OCI-LY7 (cell line): ENCODE data around the gene GM2A. TPM values are rescaled to one million over a fixed set of nuclear protein-coding genes. Genes with fewer than 3 reads are reported as not detected.
A peak's percentile ranks its signal among the peaks of the same experiment; 100 is the strongest.

Source experiments
- BruUV-seq: library from RNA; stranded (reverse); fragments of 400-500 nt; replicated peaks from 2 replicates; lab custom pipeline; 2021; lab: Mats Ljungman, UMichigan
- CTCF ChIA-PET: fragments of 300-600 bp; sonication (Branson Sonifier 250); formaldehyde crosslinking; loops from one replicate; lab custom pipeline; 2022; ENCODE audit warnings: antibody characterized with exemption; ENCODE audit not compliant: unreplicated experiment; lab: Charles Lee
- POLR2A ChIA-PET: fragments of 300-600 bp; sonication (Branson Sonifier 250); formaldehyde crosslinking; loops from one replicate; lab custom pipeline; 2022; ENCODE audit warnings: antibody characterized with exemption; lab: Charles Lee
- DNase-seq: peaks from one replicate; pipeline ENCODE4 v3.0.0-alpha.2; 2015; ENCODE audit warnings: low spot score
- H2AFZ ChIP-seq: fragments of 200-600 bp; sonication (generic), shearing (Covaris generic); 2 replicates; pipeline ENCODE4 v1.6.1; 2014; ENCODE audit warnings: mild to moderate bottlenecking, antibody characterized with exemption, low read length, moderate library complexity
- H3K27ac ChIP-seq: fragments of 200-600 bp; sonication (generic); 2 replicates; pipeline ENCODE4 v1.5.1; 2014; ENCODE audit warnings: mixed run types, low read depth, mild to moderate bottlenecking, moderate library complexity, low read length, inconsistent platforms; ENCODE audit not compliant: poor library complexity, severe bottlenecking
- H3K36me3 ChIP-seq: fragments of 200-600 bp; sonication (generic); 2 replicates; pipeline ENCODE4 v1.6.1; 2014; ENCODE audit warnings: mild to moderate bottlenecking, antibody characterized with exemption, low read length, moderate library complexity, mixed read lengths; ENCODE audit not compliant: insufficient read depth
- H3K4me1 ChIP-seq: fragments of 200-600 bp; sonication (generic); 2 replicates; pipeline ENCODE4 v1.5.1; 2014; ENCODE audit warnings: mild to moderate bottlenecking, low read length; ENCODE audit not compliant: insufficient read depth, poor library complexity, severe bottlenecking
- H3K4me2 ChIP-seq: fragments of 200-600 bp; sonication (generic); 2 replicates; pipeline ENCODE4 v1.6.1; 2014; ENCODE audit warnings: mild to moderate bottlenecking, low read length
- H3K4me3 ChIP-seq: fragments of 200-600 bp; sonication (generic); 2 replicates; pipeline ENCODE4 v1.5.1; 2014; ENCODE audit warnings: mild to moderate bottlenecking, low read depth, low read length; ENCODE audit not compliant: poor library complexity, severe bottlenecking
- H3K79me2 ChIP-seq: fragments of 200-600 bp; sonication (generic); 2 replicates; pipeline ENCODE4 v1.6.1; 2016; ENCODE audit warnings: low read depth, mild to moderate bottlenecking, low read length, moderate library complexity, mixed read lengths; ENCODE audit not compliant: insufficient read depth
- H3K9me2 ChIP-seq: fragments of 200-600 bp; sonication (generic); 2 replicates; pipeline ENCODE4 v1.6.1; 2016; ENCODE audit warnings: mild to moderate bottlenecking, low read length, mixed read lengths; ENCODE audit not compliant: insufficient read depth
- H3K9me3 ChIP-seq: fragments of 200-600 bp; sonication (generic); 2 replicates; pipeline ENCODE4 v1.6.1; 2014; ENCODE audit warnings: mild to moderate bottlenecking, mixed run types, low read length, mixed read lengths
- H4K20me1 ChIP-seq: fragments of 200-600 bp; sonication (generic); 2 replicates; pipeline ENCODE4 v1.6.1; 2014; ENCODE audit warnings: mild to moderate bottlenecking, antibody characterized with exemption, low read length, moderate library complexity, mixed read lengths; ENCODE audit not compliant: insufficient read depth
- CTCF ChIP-seq: fragments of 200-600 bp; sonication (generic); conservative IDR thresholded peaks from 2 replicates; pipeline ENCODE4 v1.5.1; 2014; ENCODE audit warnings: mild to moderate bottlenecking, antibody characterized with exemption, low read length, moderate library complexity, mixed read lengths
- EZH2phosphoT487 ChIP-seq: fragments of 200-600 bp; sonication (generic); IDR thresholded peaks from 2 replicates; pipeline ENCODE4 v1.6.1; 2018; ENCODE audit warnings: low read depth, borderline replicate concordance, mild to moderate bottlenecking, mixed run types, antibody characterized with exemption, low read length, moderate library complexity, mixed read lengths
- intact Hi-C: fragments of 100-400 bp; cut with micrococcal nuclease; formaldehyde crosslinking; loops from one replicate; pipeline ENCODE4 v1.10.0; 2022; ENCODE audit not compliant: unreplicated experiment
- total RNA-seq, 2 experiments: library from RNA; depleted of rRNA in 1 of 2; stranded (reverse); fragments of >200 nt in 1 of 2; shearing (Covaris generic) in 1 of 2; gene quantifications; 2 replicates each; pipeline ENCODE4 v1.2.3, GENCODE V29; 2014 to 2022

Gene GM2A
- total RNA-seq, 2 experiments from 2014 or later = 52.4 to 64.5 TPM

- peak; percentile 83 for DNase-seq
- peak overlapping the region; percentile 84 for H3K4me3 ChIP-seq
- BruUV-seq = no TSS peak
- H3K4me2 ChIP-seq = peak overlapping the region; percentile 79
- intact Hi-C loops = loop anchor here (1.0 kb wide), 2 partner anchors 10 kb away; no protein-coding TSS in a partner anchor
- ChIA-PET POLR2A (interaction anchor here (0.7 to 15.6 kb wide), 9 partner anchors 8 to 1616 kb away, joined by 3 to 272 read pairs (median 5); partner anchors contain the start of gene GM2A), CTCF (interaction anchor here (0.6 to 3.4 kb wide), 4 partner anchors 10 to 74 kb away, joined by 3 to 18 read pairs (median 10); no protein-coding TSS in a partner anchor)
- peak overlapping the region; percentile 4; the same call in 1 of the 2 replicates for H2AFZ ChIP-seq
- no peaks in the 10 kb centered on the region for H3K9me2 ChIP-seq
- peak overlapping the region; percentile 98 for H3K27ac ChIP-seq
- peaks cover 30% of the 10 kb centered on the region; the same call in 1 of the 2 replicates for H3K36me3 ChIP-seq
- no peaks in the 10 kb centered on the region for H3K9me3 ChIP-seq
- peaks cover 5% of the 10 kb centered on the region; the same call in 1 of the 2 replicates for H4K20me1 ChIP-seq
- no peak for TF ChIP-seq CTCF
- no peak for TF ChIP-seq EZH2phosphoT487
- H3K4me1 ChIP-seq = peaks cover 70% of the 10 kb centered on the region
- H3K79me2 ChIP-seq = peaks cover 46% of the 10 kb centered on the region
These were observed 28.6 kb upstream of the GM2A start for GRCh38 chr5:151224372-151224771.

- H2AFZ ChIP-seq = peak overlapping the region; percentile 59; the same call in 1 of the 2 replicates
- H3K9me2 ChIP-seq = no peaks in the 10 kb centered on the region
- H3K36me3 ChIP-seq = peaks cover 26% of the 10 kb centered on the region; the same call in 1 of the 2 replicates
- peak; percentile 34 for DNase-seq
- H3K79me2 ChIP-seq = peaks cover 39% of the 10 kb centered on the region
- POLR2A ChIA-PET = interaction anchor here (0.6 to 15.6 kb wide), 8 partner anchors 8 to 481 kb away, joined by 3 to 272 read pairs (median 4); partner anchors contain the start of gene GM2A
- peaks cover 63% of the 10 kb centered on the region for H3K4me1 ChIP-seq
- TF ChIP-seq EZH2phosphoT487 (no peak), CTCF (peak; percentile 60)
- H3K4me2 ChIP-seq = peak overlapping the region; percentile 79
- H3K9me3 ChIP-seq = no peaks in the 10 kb centered on the region
- peak overlapping the region; percentile 98 for H3K27ac ChIP-seq
- no peak overlapping the region for H3K4me3 ChIP-seq
- CTCF ChIA-PET = interaction anchor here (0.5 to 1.2 kb wide), 3 partner anchors 9 to 1207 kb away, joined by 3 to 8 read pairs (median 3); no protein-coding TSS in a partner anchor
- peaks cover 4% of the 10 kb centered on the region; the same call in 1 of the 2 replicates for H4K20me1 ChIP-seq
- intact Hi-C loops = no loop called here
- BruUV-seq = no TSS peak
These were observed 27.9 kb upstream of the GM2A start for GRCh38 chr5:151225071-151225470.

- H3K4me1 ChIP-seq = peaks cover 62% of the 10 kb centered on the region
- peaks cover 22% of the 10 kb centered on the region; the same call in 1 of the 2 replicates for H3K36me3 ChIP-seq
- H3K4me3 ChIP-seq = no peak overlapping the region
- ChIA-PET CTCF (interaction anchor here (0.5 to 1.2 kb wide), 3 partner anchors 9 to 1208 kb away, joined by 3 to 8 read pairs (median 3); no protein-coding TSS in a partner anchor), POLR2A (interaction anchor here (0.6 to 15.6 kb wide), 4 partner anchors 7 to 27 kb away, joined by 3 to 272 read pairs (median 42); partner anchors contain the start of gene GM2A)
- no peak for DNase-seq
- peak overlapping the region; percentile 59; the same call in 1 of the 2 replicates for H2AFZ ChIP-seq
- H3K79me2 ChIP-seq = peaks cover 35% of the 10 kb centered on the region
- no peaks in the 10 kb centered on the region for H3K9me3 ChIP-seq
- H4K20me1 ChIP-seq = peaks cover under 1% of the 10 kb centered on the region; the same call in 1 of the 2 replicates
- H3K27ac ChIP-seq = peak overlapping the region; percentile 98
- no TSS peak for BruUV-seq
- intact Hi-C loops = no loop called here
- no peaks in the 10 kb centered on the region for H3K9me2 ChIP-seq
- H3K4me2 ChIP-seq = peak overlapping the region; percentile 79
- TF ChIP-seq CTCF (peak; percentile 46; the same call in 1 of the 2 replicates), EZH2phosphoT487 (no peak)
These were observed 27.5 kb upstream of the GM2A start for GRCh38 chr5:151225475-151225874.
